ENCODE measurements around the gene ARHGAP6.
"Not testable (repeated sequence)": the region's sequence is repeated elsewhere in the genome, so short reads cannot be mapped to it uniquely, and the experiment has no call there.

Gene ARHGAP6

GRCh38 chrX:11261260-11261659 is 404.5 kb downstream of the ARHGAP6 start:
- no peak for FAIRE-seq
- DNase-seq (ENCODE audit: insufficient read length, low spot score) = no peak
- TF ChIP-seq POLR2A (IDR thresholded peaks at IDR 0.05; ENCODE audit: low read depth, low read length) = no peak

GRCh38 chrX:11259437-11259836 is 406.3 kb downstream of the ARHGAP6 start:
- TF ChIP-seq POLR2A (IDR thresholded peaks at IDR 0.05; ENCODE audit: low read depth, low read length) = no peak
- FAIRE-seq = no peak

DNA sequence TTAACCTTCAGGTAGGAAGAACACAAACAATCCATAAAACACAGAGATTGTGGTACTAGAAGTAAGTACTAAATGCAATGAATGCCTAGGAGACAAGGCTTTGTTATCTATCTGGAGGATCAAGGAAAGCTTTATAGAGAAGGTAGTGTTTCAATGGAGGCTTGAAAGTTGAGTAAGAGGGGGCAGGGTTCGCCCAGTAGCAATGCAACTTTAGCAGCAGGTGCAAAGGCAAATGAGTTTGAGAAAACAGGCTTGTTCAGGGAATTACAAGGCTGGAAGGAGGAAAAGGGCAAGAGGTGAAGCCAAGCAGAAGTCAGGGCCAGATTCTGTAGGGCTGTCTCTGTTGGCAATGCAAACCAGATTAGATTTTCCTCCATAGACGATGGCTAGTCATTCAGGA is 408.0 kb downstream of the ARHGAP6 start:
- FAIRE-seq (no peak), DNase-seq (ENCODE audit: insufficient read length, low spot score) (no peak)
- TF ChIP-seq POLR2A (IDR thresholded peaks at IDR 0.05; ENCODE audit: low read depth, low read length) = no peak

More at GRCh38 chrX:11259437-11259836, 406.3 kb downstream of the ARHGAP6 start:
- DNase-seq (ENCODE audit: insufficient read length, low spot score) = no peak

- TF ChIP-seq POLR2A (IDR thresholded peaks at IDR 0.05; ENCODE audit: low read depth, low read length) = no peak
- FAIRE-seq = no peak
- no peak for DNase-seq (ENCODE audit: insufficient read length, low spot score)
Measured at GRCh38 chrX:11257290-11257689, 408.4 kb downstream of the ARHGAP6 start.

DNA sequence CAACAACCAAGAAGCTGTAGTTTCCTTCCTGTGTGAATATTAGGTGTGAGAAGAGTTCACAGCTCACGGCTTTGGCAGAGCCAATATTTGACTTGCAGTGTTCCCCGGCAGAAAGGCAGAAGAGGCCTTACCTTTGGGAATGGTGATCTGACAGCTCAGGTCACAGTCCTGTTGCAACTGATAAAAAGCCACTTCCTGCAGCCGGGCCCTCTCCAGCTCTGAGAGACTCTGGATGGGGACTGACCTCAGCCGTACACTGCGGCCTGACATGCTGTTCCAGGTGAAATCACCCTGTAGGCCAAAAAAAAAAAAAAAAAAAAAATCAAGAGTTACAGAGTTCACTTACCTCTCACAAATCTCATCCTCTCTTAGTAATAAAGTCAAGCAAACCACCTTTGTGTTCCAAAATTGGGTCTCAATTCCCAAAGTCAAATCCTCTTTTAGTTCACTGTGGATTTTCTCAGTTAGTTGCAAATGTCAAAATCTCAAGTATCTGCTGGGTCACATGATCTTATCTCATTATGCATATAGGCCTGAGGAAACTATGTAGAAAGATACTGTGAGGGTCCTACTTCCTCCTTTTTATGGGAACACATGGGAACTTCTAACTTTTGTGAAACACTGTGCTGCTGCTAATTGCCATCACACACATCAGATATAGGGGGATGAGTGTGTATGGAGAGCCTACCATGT is 411.2 kb downstream of the ARHGAP6 start:
- no peak for DNase-seq (ENCODE audit: insufficient read length, low spot score)
- FAIRE-seq = no peak
- no peak for TF ChIP-seq POLR2A (IDR thresholded peaks at IDR 0.05; ENCODE audit: low read depth, low read length)

DNA sequence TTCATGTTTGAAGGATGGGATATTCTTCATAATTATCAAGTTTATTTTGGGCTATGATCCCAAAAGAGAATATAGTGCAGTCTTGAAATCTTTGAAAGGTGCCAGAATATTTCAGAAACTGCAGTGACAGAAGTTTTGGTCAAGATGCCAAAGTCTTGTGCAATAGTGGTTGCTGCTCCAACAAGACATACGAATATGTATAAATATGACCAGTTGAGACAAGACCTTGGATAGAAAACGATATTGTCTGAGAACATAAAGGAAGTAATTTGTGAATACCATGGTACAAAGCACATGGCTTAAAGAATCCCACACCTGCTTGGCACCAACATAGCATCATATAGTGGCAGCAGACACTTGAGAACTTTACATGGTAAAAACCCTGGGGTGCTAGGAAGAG is 421.1 kb downstream of the ARHGAP6 start:
- TF ChIP-seq POLR2A (IDR thresholded peaks at IDR 0.05; ENCODE audit: low read depth, low read length) = no peak
- FAIRE-seq (no peak), DNase-seq (ENCODE audit: insufficient read length, low spot score) (no peak)

- TF ChIP-seq POLR2A (IDR thresholded peaks at IDR 0.05; ENCODE audit: low read depth, low read length) = no peak
- FAIRE-seq (no peak), DNase-seq (ENCODE audit: insufficient read length, low spot score) (no peak)
Measured at GRCh38 chrX:11242704-11243103, 423.0 kb downstream of the ARHGAP6 start.

DNA sequence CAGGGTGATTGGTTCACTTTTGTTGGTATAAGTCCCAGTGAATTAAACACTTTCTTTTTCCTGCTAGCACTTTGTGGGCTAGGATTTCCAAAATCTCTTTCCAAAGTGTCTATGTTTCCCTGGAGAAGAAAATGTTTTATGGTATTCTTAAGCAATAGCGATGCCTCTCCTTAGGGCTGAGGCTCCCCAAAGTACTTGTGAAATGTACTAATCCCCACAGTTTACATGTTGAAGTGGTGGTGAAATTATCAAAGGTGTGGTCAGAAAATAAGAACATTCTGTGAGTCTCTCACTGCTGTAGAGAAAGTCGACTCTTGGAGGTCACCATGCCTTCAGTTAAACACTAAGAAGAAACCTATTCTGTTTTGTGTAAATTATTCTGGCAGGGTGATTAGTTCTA is 424.0 kb downstream of the ARHGAP6 start:
- no peak for FAIRE-seq
- TF ChIP-seq POLR2A (IDR thresholded peaks at IDR 0.05; ENCODE audit: low read depth, low read length) = no peak
- no peak for DNase-seq (ENCODE audit: insufficient read length, low spot score)

DNA sequence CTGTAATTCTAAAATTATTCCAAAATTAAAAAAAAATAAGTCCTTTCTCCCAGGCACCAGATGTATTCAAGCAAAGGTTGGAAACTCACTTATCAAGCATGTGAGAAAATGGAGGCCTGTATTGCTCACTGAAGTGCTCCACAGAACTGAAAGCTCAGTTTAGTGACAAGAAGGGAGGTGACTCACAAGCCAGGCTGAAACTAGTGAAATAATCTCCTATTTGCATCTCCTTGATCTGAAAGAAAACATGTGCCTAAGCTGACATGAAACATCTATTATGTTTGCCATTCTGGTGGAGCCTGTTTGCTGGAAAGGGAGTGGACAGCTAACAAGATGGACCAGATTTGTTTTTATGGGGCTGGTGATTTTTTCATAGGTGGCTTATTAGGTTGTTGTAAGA is 426.5 kb downstream of the ARHGAP6 start:
- FAIRE-seq (no peak), DNase-seq (ENCODE audit: insufficient read length, low spot score) (no peak)
- no peak for TF ChIP-seq POLR2A (IDR thresholded peaks at IDR 0.05; ENCODE audit: low read depth, low read length)

DNA sequence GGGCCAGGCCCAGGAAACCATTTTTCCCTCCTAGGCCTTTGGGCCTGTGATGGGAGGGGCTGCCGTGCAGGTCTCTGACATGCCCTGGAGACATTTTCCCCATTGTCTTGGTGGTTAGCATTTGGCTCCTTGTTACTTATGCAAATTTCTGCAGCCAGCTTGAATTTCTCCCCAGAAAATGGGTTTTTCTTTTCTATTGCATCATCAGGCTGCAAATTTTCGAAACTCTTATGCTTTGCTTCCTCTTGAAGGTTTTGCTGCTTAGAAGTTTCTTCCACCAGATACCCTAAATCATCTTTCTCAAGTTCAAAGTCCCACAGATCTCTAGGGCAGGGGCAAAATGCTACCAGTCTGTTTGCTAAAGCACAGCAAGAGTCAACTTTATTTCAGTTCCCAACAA is 430.3 kb downstream of the ARHGAP6 start:
- not testable (repeated sequence) for FAIRE-seq; DNase-seq (ENCODE audit: insufficient read length, low spot score)

DNA sequence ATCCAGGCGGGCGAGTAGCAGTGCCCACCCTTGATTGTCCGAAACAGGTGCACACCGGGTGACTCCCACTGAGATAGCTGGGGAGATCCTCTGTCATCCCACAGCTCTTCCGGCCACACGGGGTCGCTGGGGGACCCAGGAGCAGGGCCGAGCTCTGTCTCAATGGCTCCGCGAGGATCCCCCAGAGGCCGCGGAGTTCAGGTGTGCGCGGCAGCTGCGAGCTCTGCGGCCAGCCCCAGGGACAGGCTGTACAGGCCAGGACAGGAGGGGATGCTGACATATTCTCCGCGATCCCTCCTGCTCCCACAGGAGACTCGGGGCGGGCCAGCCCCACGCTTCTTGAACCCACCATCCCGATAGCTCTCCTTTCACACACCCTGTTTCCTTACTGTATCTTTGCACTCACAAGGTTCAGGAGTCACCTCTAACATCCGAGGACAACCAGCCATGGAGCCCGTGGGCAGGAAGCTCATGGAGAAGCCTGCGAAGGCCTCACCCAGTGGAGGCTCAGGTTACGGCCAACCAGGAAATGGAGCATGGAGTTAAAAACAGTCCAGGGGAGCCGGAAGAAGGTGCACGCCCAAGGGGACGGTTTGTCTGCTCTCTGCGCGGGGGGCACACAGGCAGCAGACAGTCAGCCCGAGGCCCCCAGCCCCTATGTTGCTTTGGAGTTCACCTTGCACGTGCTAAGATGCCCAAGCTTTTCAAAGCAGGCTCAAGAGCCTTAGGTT is 450.4 kb downstream of the ARHGAP6 start:
- DNase-seq (ENCODE audit: insufficient read length, low spot score) = no peak
- no peak for FAIRE-seq
- no peak for TF ChIP-seq POLR2A (IDR thresholded peaks at IDR 0.05; ENCODE audit: low read depth, low read length)

GRCh38 chrX:11214346-11215190 is 451.2 kb downstream of the ARHGAP6 start:
- TF ChIP-seq POLR2A (IDR thresholded peaks at IDR 0.05; ENCODE audit: low read depth, low read length) = no peak
- DNase-seq (ENCODE audit: insufficient read length, low spot score) (no peak), FAIRE-seq (no peak)

DNA sequence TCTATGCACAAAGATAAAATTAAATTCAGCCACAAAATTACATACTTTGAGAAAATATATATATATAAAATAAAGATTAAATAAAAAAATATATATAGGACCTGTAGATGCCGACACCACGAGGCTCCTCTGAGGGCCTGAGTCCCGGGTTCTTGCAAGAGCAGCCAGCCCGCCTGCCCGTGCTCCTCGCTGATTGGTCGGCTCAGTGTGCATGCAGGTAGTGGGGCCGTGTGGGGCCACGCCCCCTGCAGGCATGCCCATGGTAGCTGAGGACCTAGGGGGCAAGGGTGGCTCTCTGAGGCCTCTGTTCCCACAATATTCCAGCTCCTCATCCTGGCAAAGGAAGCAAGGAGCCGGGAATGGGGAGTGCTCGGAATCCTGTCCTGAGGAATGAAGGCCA is 453.0 kb downstream of the ARHGAP6 start:
- DNase-seq (ENCODE audit: insufficient read length, low spot score) (no peak), FAIRE-seq (no peak)
- TF ChIP-seq POLR2A (IDR thresholded peaks at IDR 0.05; ENCODE audit: low read depth, low read length) = no peak

DNA sequence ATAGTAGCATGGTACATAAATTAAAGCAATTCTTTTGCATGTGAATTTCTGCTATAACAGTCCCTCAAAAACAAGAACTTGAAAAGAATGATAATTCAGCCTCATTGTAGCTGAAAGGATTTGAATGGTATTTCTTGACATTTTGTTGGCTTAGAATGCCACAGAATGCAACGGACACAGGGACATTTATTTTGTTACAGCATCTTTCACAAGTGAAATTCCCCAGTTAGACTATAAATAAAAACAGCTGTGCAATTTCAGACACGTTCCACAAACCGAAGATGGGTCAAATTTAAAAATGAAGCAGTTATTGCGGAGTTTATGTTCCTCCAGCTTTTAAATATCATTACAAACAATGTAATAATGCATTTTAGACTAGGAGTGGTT is 455.3 kb downstream of the ARHGAP6 start:
- TF ChIP-seq POLR2A (IDR thresholded peaks at IDR 0.05; ENCODE audit: low read depth, low read length) = no peak
- DNase-seq (ENCODE audit: insufficient read length, low spot score) (no peak), FAIRE-seq (no peak)

Data from H54 (cell line).